SK-N-SH (cell line): ENCODE results near the gene PHKA2. TPM values are rescaled to one million over a fixed set of nuclear protein-coding genes. Genes with fewer than 3 reads are reported as not detected.

Experiments used
- CTCF ChIA-PET: fragments of 300-600, 350-600 bp; formaldehyde crosslinking; extraction: SDS; loops from one replicate; lab custom pipeline; 2021; lab: Yijun Ruan, JAX
- POLR2A ChIA-PET: fragments of 350-600 bp; sonication (Branson Sonifier 250); formaldehyde crosslinking; extraction: SDS; loops from one replicate; lab custom pipeline; 2020; ENCODE audit warnings: antibody characterized with exemption, inconsistent platforms; lab: Yijun Ruan, JAX
- DNase-seq: peaks from one replicate; pipeline ENCODE4 v3.0.0; 2012
- H2AFZ ChIP-seq: fragments of 200-600 bp; sonication (generic); 2 replicates; pipeline ENCODE4 v1.8.1; 2016; ENCODE audit warnings: antibody characterized with exemption, mild to moderate bottlenecking, low read depth
- H3F3A ChIP-seq: fragments of 200-600 bp; sonication (generic); replicated peaks from 2 replicates; pipeline ENCODE3; 2016; ENCODE audit warnings: antibody characterized with exemption, mild to moderate bottlenecking; ENCODE audit not compliant: insufficient read depth
- H3K27ac ChIP-seq, 2 experiments: fragments of 200-500 bp in 1 of 2; fragments of 200-600 bp in 1 of 2; sonication (Bioruptor generic) in 1 of 2; sonication (generic), shearing (Covaris generic) in 1 of 2; 2 replicates each; pipeline versions ENCODE4 v1.5.1 to v1.6.1; 2014 to 2016; ENCODE audit warnings: low read depth in 2 of 2, inconsistent platforms in 1 of 2, low read length in 1 of 2, mild to moderate bottlenecking in 1 of 2, mixed read lengths in 1 of 2
- H3K27me3 ChIP-seq: fragments of 200-600 bp; sonication (generic), shearing (Covaris generic); 2 replicates; pipeline ENCODE4 v1.6.1; 2016; ENCODE audit warnings: mixed run types; ENCODE audit not compliant: insufficient read depth
- H3K36me3 ChIP-seq, 2 experiments: fragments of 200-500 bp in 1 of 2; fragments of 200-600 bp in 1 of 2; sonication (Bioruptor generic) in 1 of 2; sonication (generic) in 1 of 2; replicated peaks in 1 of 2; 2 replicates each; pipeline versions ENCODE3 to v1.5.1; 2014 to 2016; ENCODE audit warnings: low read length in 1 of 2, mild to moderate bottlenecking in 1 of 2; ENCODE audit not compliant: insufficient read depth in 2 of 2, control insufficient read depth in 1 of 2
- H3K4me1 ChIP-seq, 2 experiments: fragments of 200-500 bp in 1 of 2; fragments of 200-600 bp in 1 of 2; sonication (Bioruptor generic) in 1 of 2; sonication (generic), shearing (Covaris generic) in 1 of 2; 2 replicates each; pipeline versions ENCODE4 v1.5.1 to v1.6.1; 2014 to 2016; ENCODE audit warnings: low read depth in 1 of 2, low read length in 1 of 2, mixed run types in 1 of 2; ENCODE audit not compliant: insufficient read depth in 2 of 2, control insufficient read depth in 1 of 2
- H3K4me2 ChIP-seq: fragments of 200-600 bp; sonication (generic), shearing (Covaris generic); 2 replicates; pipeline ENCODE4 v1.6.1; 2017; ENCODE audit warnings: mixed run types
- H3K4me3 ChIP-seq, 2 experiments: fragments of 200-500 bp in 1 of 2; fragments of 200-600 bp in 1 of 2; sonication (Bioruptor generic) in 1 of 2; sonication (generic), shearing (Covaris generic) in 1 of 2; 2 replicates each; pipeline versions ENCODE4 v1.5.1 to v1.8.1; 2014 to 2016; ENCODE audit warnings: low read depth in 2 of 2, inconsistent platforms in 1 of 2, low read length in 1 of 2, mild to moderate bottlenecking in 1 of 2, mixed read lengths in 1 of 2, moderate library complexity in 1 of 2
- H3K79me2 ChIP-seq: fragments of 200-600 bp; sonication (generic); 2 replicates; pipeline ENCODE4 v1.8.1; 2017; ENCODE audit warnings: mild to moderate bottlenecking; ENCODE audit not compliant: insufficient read depth
- H3K9ac ChIP-seq: fragments of 200-600 bp; sonication (generic); 2 replicates; pipeline ENCODE4 v1.6.1; 2017; ENCODE audit warnings: mixed run types
- H3K9me2 ChIP-seq: fragments of 200-600 bp; sonication (generic); 2 replicates; pipeline ENCODE4 v1.6.1; 2017; ENCODE audit warnings: mixed run types
- H3K9me3 ChIP-seq: fragments of 200-600 bp; sonication (generic); 2 replicates; pipeline ENCODE4 v1.6.1; 2017; ENCODE audit warnings: mixed run types, mild to moderate bottlenecking, moderate library complexity
- H4K20me1 ChIP-seq: fragments of 200-600 bp; sonication (generic); 2 replicates; pipeline ENCODE4 v1.6.1; 2017; ENCODE audit warnings: mild to moderate bottlenecking, mixed run types; ENCODE audit not compliant: insufficient read depth
- CTCF ChIP-seq: fragments of 200-600 bp; sonication (generic); IDR thresholded peaks from 2 replicates; pipeline ENCODE4 v1.6.1; 2017; ENCODE audit warnings: antibody characterized with exemption, mild to moderate bottlenecking, moderate library complexity
- ELF1 ChIP-seq: IDR thresholded peaks from 2 replicates; pipeline ENCODE4 v1.4.0; 2012
- EP300 ChIP-seq, 2 experiments: IDR thresholded peaks; 2 replicates each; pipeline versions ENCODE4 v1.4.0 to v1.6.1; 2012; ENCODE audit warnings: borderline replicate concordance in 1 of 2, low read depth in 1 of 2, low read length in 1 of 2
- FOSL2 ChIP-seq: IDR thresholded peaks from 2 replicates; pipeline ENCODE4 v1.4.0; 2012; ENCODE audit warnings: low read depth, mild to moderate bottlenecking, moderate library complexity, borderline replicate concordance
- GABPA ChIP-seq: IDR thresholded peaks from 2 replicates; pipeline ENCODE4 v1.4.0; 2012; ENCODE audit warnings: low read depth, mild to moderate bottlenecking
- IRF3 ChIP-seq: fragments of 150-350 bp; IDR thresholded peaks from 2 replicates; pipeline ENCODE4 v1.6.1; 2016; ENCODE audit warnings: mild to moderate bottlenecking, low read depth, low read length
- JUND ChIP-seq: IDR thresholded peaks from 2 replicates; pipeline ENCODE4 v1.4.0; 2012
- NFIC ChIP-seq: IDR thresholded peaks from 2 replicates; pipeline ENCODE4 v1.4.0; 2012; ENCODE audit warnings: borderline replicate concordance
- PBX3 ChIP-seq: IDR thresholded peaks from 2 replicates; pipeline ENCODE4; 2012
- POLR2AphosphoS5 ChIP-seq: IDR thresholded peaks from 2 replicates; pipeline ENCODE4 v1.6.1; 2012; ENCODE audit warnings: low read depth, low read length
- REST ChIP-seq: IDR thresholded peaks from 2 replicates; pipeline ENCODE4 v1.6.1; 2012; ENCODE audit warnings: mild to moderate bottlenecking, low read depth, low read length, moderate library complexity
- RFX5 ChIP-seq: IDR thresholded peaks from 2 replicates; pipeline ENCODE4 v1.6.1; 2012; ENCODE audit warnings: mild to moderate bottlenecking, improper control_type of control experiment, low read length
- SMC3 ChIP-seq: IDR thresholded peaks from 2 replicates; pipeline ENCODE4 v1.6.1; 2012; ENCODE audit warnings: low read depth, low read length, improper control_type of control experiment
- USF2 ChIP-seq: fragments of 150-350 bp; IDR thresholded peaks from 2 replicates; pipeline ENCODE4 v1.6.1; 2017; ENCODE audit warnings: antibody characterized with exemption, low read length, low read depth, borderline replicate concordance
- ZBTB33 ChIP-seq: IDR thresholded peaks from 2 replicates; pipeline ENCODE4 v1.4.0; 2012; ENCODE audit warnings: low read depth, borderline replicate concordance
- WGBS: methylation state at CpG from one replicate; pipeline ENCODE4 v1.1.6; 2017; ENCODE audit warnings: low lambda C conversion rate; 5-methylcytosine and 5-hydroxymethylcytosine counted together
- polyA plus RNA-seq, 3 experiments: library from polyadenylated mRNA; depleted of rRNA; stranded (reverse); fragments of >200 nt; gene quantifications; 2 replicates each; pipeline ENCODE4 v1.2.3, GENCODE V29; 2012

The PHKA2 gene
- polyA plus RNA-seq, 1 of the 3 experiments (the other 2 are of a cell fraction) = 20.5 TPM

GRCh38 chrX:18893536-18893935 is 90.4 kb downstream of the PHKA2 start:
- H3K27me3 ChIP-seq = no peaks in the 10 kb centered on the region; the same call in 1 of the 2 replicates
- H3K9me3 ChIP-seq = no peaks in the 10 kb centered on the region
- POLR2A ChIA-PET = no interaction called here
- no peak overlapping the region for H3K4me2 ChIP-seq
- H3K9ac ChIP-seq = no peak overlapping the region
- TF ChIP-seq POLR2AphosphoS5 (no peak), SMC3 (no peak), FOSL2 (no peak), NFIC (no peak), ELF1 (no peak), EP300 (IDR thresholded peaks at IDR 0.05; ENCODE audit: borderline replicate concordance in 1 of 2, low read depth in 1 of 2, low read length in 1 of 2) (no peak), IRF3 (no peak), JUND (no peak)
- TF ChIP-seq, all 33 proteins: peak for 0
- peaks cover 0 to 25% of the 10 kb centered on the region in 2 experiments; a peak in 1 of 4 replicates for H3K4me1 ChIP-seq
- no peaks in the 10 kb centered on the region for H3K36me3 ChIP-seq
- WGBS = 65% methylated on average over 6 of the region's 11 CpGs
- no peaks in the 10 kb centered on the region for H3K9me2 ChIP-seq
- DNase-seq = no peak
- no peak overlapping the region for H2AFZ ChIP-seq
- H3F3A ChIP-seq = no peaks in the 10 kb centered on the region
- H3K4me3 ChIP-seq = no peak overlapping the region
- H4K20me1 ChIP-seq = no peaks in the 10 kb centered on the region
- CTCF ChIA-PET = interaction anchor here (2.2 kb wide), 1 partner anchor 124 kb away, joined by 4 read pairs; no protein-coding TSS in a partner anchor
- H3K27ac ChIP-seq = no peak overlapping the region
- no peaks in the 10 kb centered on the region for H3K79me2 ChIP-seq

GRCh38 chrX:18892899-18893298 is 91.0 kb downstream of the PHKA2 start:
- Histone ChIP-seq H3K4me2 (no peak overlapping the region), H2AFZ (no peak overlapping the region), H3K4me3 (no peak overlapping the region), H3K27me3 (no peaks in the 10 kb centered on the region; the same call in 1 of the 2 replicates), H3K9me3 (no peaks in the 10 kb centered on the region), H3K36me3 (no peaks in the 10 kb centered on the region), H3K79me2 (no peaks in the 10 kb centered on the region), H3K4me1 (peaks cover 0 to 19% of the 10 kb centered on the region in 2 experiments; a peak in 1 of 4 replicates), H3F3A (no peaks in the 10 kb centered on the region), H4K20me1 (no peaks in the 10 kb centered on the region), H3K9ac (no peak overlapping the region), H3K27ac (no peak overlapping the region), H3K9me2 (no peaks in the 10 kb centered on the region)
- DNase-seq = no peak
- ChIA-PET CTCF (interaction anchor here (2.2 kb wide), 1 partner anchor 123 kb away, joined by 4 read pairs; no protein-coding TSS in a partner anchor), POLR2A (no interaction called here)
- WGBS = 89% methylated on average over 5 of the region's 6 CpGs
- TF ChIP-seq GABPA = no peak
- TF ChIP-seq USF2 = no peak
- no peak for TF ChIP-seq ZBTB33
- no peak for TF ChIP-seq REST
- no peak for TF ChIP-seq CTCF
- TF ChIP-seq PBX3 = no peak
- no peak for TF ChIP-seq IRF3
- no peak for TF ChIP-seq RFX5
- TF ChIP-seq ELF1 = no peak
